Peyer's patch (tissue), 4 donors: ENCODE results near the gene ENAM.

Experiments
- CTCF ChIP-seq, 6 experiments: fragments of 450-650 bp in 4 of 6; fragments of 200-600 bp in 2 of 6; sonication (generic) in 1 of 6; IDR thresholded peaks; one replicate each; pipeline ENCODE4 v1.5.1; 2017 to 2019; ENCODE audit warnings: antibody characterized with exemption in 6 of 6, mild to moderate bottlenecking in 3 of 6, moderate library complexity in 1 of 6
- POLR2A ChIP-seq, 2 donors: fragments of 450-650 bp; IDR thresholded peaks; one replicate each; pipeline ENCODE4 v1.5.1; 2017; ENCODE audit warnings: antibody characterized with exemption in 2 of 2, mild to moderate bottlenecking in 2 of 2, moderate library complexity in 2 of 2

- TF ChIP-seq CTCF (IDR thresholded peaks at IDR 0.05) (no peak), POLR2A (IDR thresholded peaks at IDR 0.05) (no peak)
Observed at GRCh38 chr4:70624226-70624793, 4.2 kb upstream of the ENAM start.
